Neural progenitor cell (in vitro differentiated cells): ENCODE results near the gene DYNAP. TPM values are rescaled to one million over a fixed set of nuclear protein-coding genes. Genes with fewer than 3 reads are reported as not detected.
A peak's percentile ranks its signal among the peaks of the same experiment; 100 is the strongest.

Experiments used
- DNase-seq: peaks from one replicate; pipeline ENCODE4 v3.0.0-alpha.2; 2016; ENCODE audit warnings: low spot score
- H2AFZ ChIP-seq: fragments of 200-600 bp; sonication (generic); replicated peaks from 2 replicates; pipeline ENCODE4 v1.6.1; 2016; ENCODE audit warnings: antibody characterized with exemption
- H3F3A ChIP-seq: fragments of 200-600 bp; sonication (generic); 2 replicates; pipeline ENCODE4 v1.6.1; 2016; ENCODE audit warnings: antibody characterized with exemption, low read depth
- H3K27ac ChIP-seq: fragments of 200-600 bp; sonication (generic); 2 replicates; pipeline ENCODE4 v1.5.1; 2016; ENCODE audit warnings: mild to moderate bottlenecking
- H3K27me3 ChIP-seq: fragments of 200-600 bp; sonication (generic); 2 replicates; pipeline ENCODE4 v1.6.1; 2016; ENCODE audit warnings: mild to moderate bottlenecking, moderate library complexity
- H3K36me3 ChIP-seq: fragments of 200-600 bp; sonication (generic); 2 replicates; pipeline ENCODE4 v1.5.1; 2016
- H3K4me1 ChIP-seq: fragments of 200-600 bp; sonication (generic); 2 replicates; pipeline ENCODE4 v1.6.1; 2016; ENCODE audit warnings: mixed run types
- H3K4me2 ChIP-seq: fragments of 200-600 bp; sonication (generic); 2 replicates; pipeline ENCODE4 v1.6.1; 2016
- H3K4me3 ChIP-seq: fragments of 200-600 bp; sonication (generic); 2 replicates; pipeline ENCODE4 v1.5.1; 2016
- H3K79me2 ChIP-seq: fragments of 200-600 bp; sonication (generic); 2 replicates; pipeline ENCODE4 v1.6.1; 2016; ENCODE audit warnings: low read depth
- H3K9ac ChIP-seq: fragments of 200-600 bp; sonication (generic); 2 replicates; pipeline ENCODE4 v1.6.1; 2016
- H3K9me3 ChIP-seq: fragments of 200-600 bp; sonication (generic); 2 replicates; pipeline ENCODE4 v1.5.1; 2016; ENCODE audit warnings: low read depth
- H4K20me1 ChIP-seq: fragments of 200-600 bp; sonication (generic); 2 replicates; pipeline ENCODE4 v1.6.1; 2016; ENCODE audit warnings: low read depth
- H3K27ac Mint-ChIP-seq: 3 replicates; pipeline ENCODE4 v1.8.0; 2021; ENCODE audit warnings: mixed read lengths
- H3K27me3 Mint-ChIP-seq: 2 replicates; pipeline ENCODE4 v1.8.0; 2022; ENCODE audit warnings: low read depth, mild to moderate bottlenecking, inconsistent platforms, moderate library complexity, mixed read lengths; ENCODE audit not compliant: insufficient read depth
- H3K36me3 Mint-ChIP-seq: 3 replicates; pipeline ENCODE4 v1.8.0; 2021; ENCODE audit warnings: mixed read lengths
- H3K4me1 Mint-ChIP-seq: 3 replicates; pipeline ENCODE4 v1.8.0; 2021; ENCODE audit warnings: mixed read lengths
- H3K4me3 Mint-ChIP-seq: 3 replicates; pipeline ENCODE4 v1.8.0; 2021; ENCODE audit warnings: mild to moderate bottlenecking, moderate library complexity, mixed read lengths
- H3K9me3 Mint-ChIP-seq: 3 replicates; pipeline ENCODE4 v1.8.0; 2020; ENCODE audit warnings: mixed read lengths
- CTCF ChIP-seq: fragments of 200-600 bp; sonication (generic); IDR thresholded peaks from 2 replicates; pipeline ENCODE4 v1.5.1; 2017; ENCODE audit warnings: antibody characterized with exemption, mild to moderate bottlenecking
- EZH2 ChIP-seq: fragments of 200-600 bp; sonication (generic); IDR thresholded peaks from 2 replicates; pipeline ENCODE4 v1.6.1; 2017; ENCODE audit warnings: antibody characterized with exemption, mild to moderate bottlenecking, moderate library complexity
- EZH2phosphoT487 ChIP-seq: fragments of 200-600 bp; sonication (generic); IDR thresholded peaks from 2 replicates; pipeline ENCODE4 v1.6.1; 2017; ENCODE audit warnings: antibody characterized with exemption
- total RNA-seq: library from RNA; depleted of rRNA; stranded (reverse); fragments of >200 nt; gene quantifications from 2 replicates; pipeline ENCODE4 v1.2.3, GENCODE V29; 2015; ENCODE audit warnings: low replicate concordance

The DYNAP gene
- total RNA-seq, 1 donor from 2014 or later = not detected

GRCh38 chr18:54555996-54556395 is 35.0 kb upstream of the DYNAP start:
- H3K36me3 Mint-ChIP-seq = no peaks in the 10 kb centered on the region
- peaks cover 15% of the 10 kb centered on the region for H3K9me3 Mint-ChIP-seq
- Histone ChIP-seq H2AFZ (no peak overlapping the region), H3K9me3 (peaks cover 12% of the 10 kb centered on the region), H3K4me1 (no peaks in the 10 kb centered on the region), H3K4me2 (no peak overlapping the region), H4K20me1 (no peaks in the 10 kb centered on the region), H3K79me2 (no peaks in the 10 kb centered on the region), H3F3A (no peaks in the 10 kb centered on the region), H3K27ac (no peak overlapping the region), H3K27me3 (no peaks in the 10 kb centered on the region), H3K4me3 (no peak overlapping the region), H3K9ac (no peak overlapping the region), H3K36me3 (no peaks in the 10 kb centered on the region)
- no peak overlapping the region for H3K27ac Mint-ChIP-seq
- peaks cover 2% of the 10 kb centered on the region for H3K27me3 Mint-ChIP-seq
- H3K4me1 Mint-ChIP-seq = no peaks in the 10 kb centered on the region
- no peak overlapping the region for H3K4me3 Mint-ChIP-seq
- TF ChIP-seq EZH2phosphoT487 (no peak), EZH2 (no peak), CTCF (no peak)
- no peak for DNase-seq

- Mint-ChIP-seq H3K27ac (no peak overlapping the region), H3K4me1 (no peaks in the 10 kb centered on the region), H3K27me3 (peaks cover 2% of the 10 kb centered on the region), H3K4me3 (no peak overlapping the region), H3K36me3 (no peaks in the 10 kb centered on the region), H3K9me3 (peaks cover 9% of the 10 kb centered on the region)
- no peaks in the 10 kb centered on the region for H3K36me3 ChIP-seq
- H3K9ac ChIP-seq = no peak overlapping the region
- no peaks in the 10 kb centered on the region for H3K9me3 ChIP-seq
- H3K27me3 ChIP-seq = no peaks in the 10 kb centered on the region
- no peak overlapping the region for H3K27ac ChIP-seq
- H3K4me1 ChIP-seq = no peaks in the 10 kb centered on the region
- DNase-seq = no peak
- H3K4me3 ChIP-seq = no peak overlapping the region
- H3K79me2 ChIP-seq = no peaks in the 10 kb centered on the region
- H4K20me1 ChIP-seq = no peaks in the 10 kb centered on the region
- no peaks in the 10 kb centered on the region for H3F3A ChIP-seq
- TF ChIP-seq CTCF (no peak), EZH2phosphoT487 (no peak), EZH2 (no peak)
- peak overlapping the region; percentile 9 for H2AFZ ChIP-seq
- H3K4me2 ChIP-seq = no peak overlapping the region
These were observed 33.1 kb upstream of the DYNAP start for GRCh38 chr18:54557958-54558357.

- H3K9ac ChIP-seq = no peak overlapping the region
- H3K9me3 Mint-ChIP-seq = peaks cover 2% of the 10 kb centered on the region
- H3K36me3 ChIP-seq = no peaks in the 10 kb centered on the region
- H4K20me1 ChIP-seq = no peaks in the 10 kb centered on the region
- H3K79me2 ChIP-seq = no peaks in the 10 kb centered on the region
- H3K9me3 ChIP-seq = no peaks in the 10 kb centered on the region
- no peak overlapping the region for H3K27ac Mint-ChIP-seq
- H3K27me3 ChIP-seq = no peaks in the 10 kb centered on the region
- no peak overlapping the region for H3K27ac ChIP-seq
- H3F3A ChIP-seq = no peaks in the 10 kb centered on the region
- H3K27me3 Mint-ChIP-seq = peaks cover 2% of the 10 kb centered on the region
- H3K36me3 Mint-ChIP-seq = no peaks in the 10 kb centered on the region
- no peak overlapping the region for H2AFZ ChIP-seq
- no peak overlapping the region for H3K4me2 ChIP-seq
- peak; percentile 65 for TF ChIP-seq CTCF
- no peak for TF ChIP-seq EZH2
- no peaks in the 10 kb centered on the region for H3K4me1 ChIP-seq
- no peak overlapping the region for H3K4me3 ChIP-seq
- H3K4me1 Mint-ChIP-seq = no peaks in the 10 kb centered on the region
- H3K4me3 Mint-ChIP-seq = no peak overlapping the region
- DNase-seq = peak; percentile 21
These were observed 32.1 kb upstream of the DYNAP start for GRCh38 chr18:54558609-54559585.
